GM19328 (cell line): ENCODE measurements around the gene R3HDM4.
"Not testable (repeated sequence)": the region's sequence is repeated elsewhere in the genome, so short reads cannot be mapped to it uniquely, and the experiment has no call there.

ENCODE experiments used
- ATAC-seq: cut with Tn5 transposase; IDR thresholded peaks from one replicate; pipeline ENCODE4 v1.9.1; 2021; ENCODE audit warnings: mild to moderate bottlenecking, moderate library complexity; ENCODE audit not compliant: unreplicated experiment

The R3HDM4 gene

DNA sequence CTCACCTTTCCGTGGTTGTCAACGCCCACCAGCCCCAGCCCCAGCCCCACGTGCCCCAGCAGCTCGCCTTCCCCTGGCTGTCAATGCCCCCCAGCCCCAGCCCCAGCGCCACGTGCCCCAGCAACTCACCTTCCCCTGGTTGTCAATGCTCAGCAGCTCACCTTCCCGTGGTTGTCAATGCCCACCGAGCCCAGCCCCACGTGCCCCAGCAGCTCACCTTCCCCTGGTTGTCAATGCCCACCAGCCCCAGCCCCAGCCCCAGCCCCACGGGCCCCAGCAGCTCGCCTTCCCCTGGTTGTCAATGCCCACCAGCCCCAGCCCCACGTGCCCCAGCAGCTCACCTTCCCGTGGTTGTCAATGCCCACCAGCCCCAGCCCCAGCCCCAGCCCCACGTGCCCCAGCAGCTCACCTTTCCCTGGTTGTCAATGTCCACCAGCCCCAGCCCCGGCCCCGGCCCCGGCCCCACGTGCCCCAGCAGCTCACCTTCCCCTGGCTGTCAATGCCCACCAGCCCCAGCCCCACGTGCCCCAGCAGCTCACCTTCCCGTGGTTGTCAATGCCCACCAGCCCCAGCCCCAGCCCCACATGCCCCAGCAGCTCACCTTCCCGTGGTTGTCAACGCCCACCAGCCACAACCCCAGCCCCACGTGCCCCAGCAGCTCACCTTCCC, 34.9 kb downstream of the R3HDM4 start:
- ATAC-seq = not testable (repeated sequence)

- ATAC-seq = no peak
These were observed 36.2 kb downstream of the R3HDM4 start for GRCh38 chr19:876780-877314.

GRCh38 chr19:876089-876488, 36.9 kb downstream of the R3HDM4 start:
- ATAC-seq = no peak

DNA sequence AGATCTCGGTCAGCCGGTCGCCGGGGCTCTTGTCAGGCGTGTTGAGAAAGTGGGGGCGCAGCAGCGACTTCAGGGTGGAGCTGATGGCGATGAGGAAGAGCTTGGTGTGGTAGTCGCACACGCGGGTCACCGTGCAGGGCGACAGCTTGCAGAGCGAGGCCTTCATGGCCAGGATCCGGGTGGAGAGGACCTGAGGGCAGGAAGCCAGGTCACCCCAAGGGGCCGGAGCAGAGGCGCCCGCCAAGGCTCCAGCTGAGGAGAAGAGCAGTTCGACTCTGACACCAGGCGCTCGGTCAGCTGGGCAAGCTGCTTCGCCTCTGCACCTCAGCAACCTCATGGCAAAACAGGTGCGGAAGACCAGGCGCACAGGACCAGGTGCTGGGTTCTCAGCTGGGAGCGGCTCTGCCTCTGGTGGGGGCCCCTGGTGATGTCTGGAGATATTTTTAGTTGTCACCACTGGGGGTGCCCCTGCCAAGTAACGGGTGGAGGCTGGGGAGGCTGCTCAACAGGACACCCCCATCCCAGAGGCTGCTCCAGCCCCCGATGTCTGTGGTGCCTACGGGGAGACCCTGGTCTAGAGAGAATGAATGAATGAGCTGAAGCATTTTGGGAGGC, 37.6 kb downstream of the R3HDM4 start:
- ATAC-seq = no peak

GRCh38 chr19:873561-874041, 39.4 kb downstream of the R3HDM4 start:
- ATAC-seq = no peak

- ATAC-seq = no peak
These were observed 39.9 kb downstream of the R3HDM4 start for GRCh38 chr19:873084-873483.

GRCh38 chr19:872266-872951, 40.6 kb downstream of the R3HDM4 start:
- ATAC-seq = no peak

- ATAC-seq = no peak
These were observed 41.4 kb downstream of the R3HDM4 start for GRCh38 chr19:871446-872265.

GRCh38 chr19:870963-871401, 42.0 kb downstream of the R3HDM4 start:
- ATAC-seq = no peak

- ATAC-seq = no peak
These were observed 42.7 kb downstream of the R3HDM4 start for GRCh38 chr19:870314-870713.

DNA sequence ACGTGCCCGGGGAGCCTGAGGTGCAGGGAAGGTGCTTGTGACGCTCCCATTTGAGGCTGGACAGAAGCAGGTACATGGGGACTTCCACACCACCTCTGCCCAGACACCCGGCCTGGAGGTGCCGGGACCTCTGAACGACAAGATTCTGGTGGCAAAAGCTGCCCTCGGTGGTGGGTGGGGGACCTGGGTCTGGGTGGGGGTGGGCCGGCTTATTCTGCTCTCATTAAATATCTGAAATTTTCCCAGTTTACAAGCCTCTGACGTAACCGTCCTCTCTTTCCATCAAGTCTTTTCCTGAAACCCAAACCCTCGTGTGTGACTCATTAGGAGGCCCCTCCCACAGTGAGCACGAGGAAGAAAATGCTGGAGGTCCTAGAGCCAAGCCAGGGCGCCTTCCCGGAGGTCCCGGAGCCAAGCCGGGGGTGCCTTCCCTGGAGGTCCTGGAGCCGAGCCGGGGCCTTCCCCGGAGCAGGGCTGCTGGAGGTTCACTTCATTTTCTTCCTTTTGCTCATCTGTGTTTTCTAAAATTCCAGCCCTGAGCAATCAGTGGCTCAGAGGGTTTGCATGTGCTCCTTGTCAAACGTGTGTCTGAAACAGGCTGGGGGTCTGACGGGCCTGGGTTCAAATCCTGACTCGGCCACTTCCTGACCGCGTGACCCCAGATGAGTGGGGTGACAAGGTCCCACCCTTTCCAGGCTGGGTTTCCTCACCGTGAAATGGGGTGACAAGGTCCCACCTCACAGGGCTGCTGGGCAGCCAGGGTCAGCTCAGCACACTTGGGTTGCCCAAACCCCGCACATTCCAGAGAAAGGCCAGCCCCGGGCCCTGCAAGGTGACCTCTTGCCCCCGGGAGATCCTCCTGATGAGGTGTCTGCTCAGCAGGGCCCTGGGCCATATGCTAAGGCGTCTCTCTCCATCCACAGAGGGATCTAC, 43.5 kb downstream of the R3HDM4 start:
- ATAC-seq = no peak

DNA sequence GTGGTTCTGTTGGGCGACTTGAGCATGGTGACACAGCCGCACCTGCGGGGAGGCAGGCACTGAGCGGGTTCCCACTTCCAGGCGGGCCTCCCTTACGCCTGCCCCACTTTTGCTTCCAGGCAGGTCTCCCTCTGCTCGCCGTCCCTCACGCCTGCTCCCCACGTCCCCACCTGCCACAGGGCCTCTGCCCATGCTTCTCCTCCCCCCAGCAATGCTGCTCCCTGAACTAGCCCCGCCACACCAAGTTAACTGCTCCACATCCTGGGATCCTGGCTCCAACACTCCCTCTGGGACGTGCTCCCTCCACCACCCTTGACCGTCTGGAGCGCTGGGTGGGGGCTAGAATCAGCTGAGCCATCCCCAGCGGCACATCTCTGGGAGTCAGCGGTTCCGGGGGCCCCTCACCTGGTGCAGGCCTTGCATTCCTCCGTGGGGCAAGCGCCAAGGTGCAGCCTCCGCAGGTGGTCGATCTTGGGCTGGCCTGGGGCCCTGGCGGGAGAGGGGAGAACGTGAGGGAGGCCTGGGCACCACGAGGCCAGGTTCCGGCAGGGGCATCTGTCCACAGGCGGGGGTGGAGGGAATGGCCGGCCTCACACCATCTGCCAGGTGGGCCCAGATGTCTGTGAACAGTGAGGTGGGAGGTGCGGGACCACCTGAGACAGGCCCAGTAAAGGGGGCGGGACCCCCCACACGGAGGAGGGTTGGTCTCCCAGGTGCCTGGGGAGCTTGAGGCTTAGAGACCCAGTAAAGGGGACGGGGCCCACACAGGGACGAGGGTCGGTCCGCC, 44.4 kb downstream of the R3HDM4 start:
- no peak for ATAC-seq

- no peak for ATAC-seq
These were observed 45.1 kb downstream of the R3HDM4 start for GRCh38 chr19:867855-868457.

DNA sequence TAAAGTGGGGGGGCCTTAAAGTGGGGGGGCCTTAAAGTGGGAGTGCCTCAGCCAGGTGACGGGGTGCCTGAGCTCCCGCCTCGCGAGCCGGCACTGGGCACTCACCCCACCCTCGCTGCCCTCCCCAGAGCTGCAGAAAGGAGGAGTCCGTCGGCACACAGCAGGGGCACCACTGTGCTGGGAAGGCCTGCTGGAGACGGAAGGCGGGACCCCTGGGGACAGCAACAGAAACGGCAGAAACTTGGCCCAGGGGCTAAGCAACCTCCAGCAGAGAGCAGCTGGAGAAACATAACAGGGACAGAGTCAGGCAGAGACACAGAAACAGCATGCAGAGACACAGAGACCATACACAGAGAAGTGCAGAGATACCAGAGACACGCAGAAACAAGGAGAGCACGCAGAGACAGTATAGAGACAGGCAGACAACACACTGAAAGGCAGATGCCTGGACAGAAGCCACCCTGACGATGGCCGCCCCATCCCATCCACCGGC, 45.7 kb downstream of the R3HDM4 start:
- ATAC-seq = no peak

DNA sequence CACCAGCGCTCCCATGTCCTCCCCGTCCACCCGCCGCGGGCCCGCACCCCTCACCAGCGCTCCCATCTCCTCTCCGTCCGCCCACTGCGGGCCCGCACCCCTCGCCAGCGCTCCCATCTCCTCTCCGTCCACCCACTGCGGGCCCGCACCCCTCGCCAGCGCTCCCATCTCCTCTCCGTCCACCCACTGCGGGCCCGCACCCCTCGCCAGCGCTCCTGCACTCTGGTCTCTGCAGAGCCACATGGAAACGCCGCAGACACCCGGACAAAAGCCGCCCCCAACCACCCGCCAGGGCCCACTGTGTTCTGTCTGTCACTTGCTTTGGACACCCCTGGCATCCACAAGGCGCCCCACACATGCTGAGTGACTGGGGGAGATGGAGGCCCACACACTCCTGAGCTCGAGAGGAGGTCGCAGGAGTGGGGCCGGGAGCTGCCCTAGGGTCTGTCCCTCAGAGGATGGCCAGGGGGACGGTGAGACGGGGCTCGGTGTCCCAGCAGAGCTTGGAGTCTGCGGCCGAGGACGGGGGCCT, 46.2 kb downstream of the R3HDM4 start:
- no peak for ATAC-seq

GRCh38 chr19:863315-863620, 49.8 kb downstream of the R3HDM4 start:
- ATAC-seq = no peak

DNA sequence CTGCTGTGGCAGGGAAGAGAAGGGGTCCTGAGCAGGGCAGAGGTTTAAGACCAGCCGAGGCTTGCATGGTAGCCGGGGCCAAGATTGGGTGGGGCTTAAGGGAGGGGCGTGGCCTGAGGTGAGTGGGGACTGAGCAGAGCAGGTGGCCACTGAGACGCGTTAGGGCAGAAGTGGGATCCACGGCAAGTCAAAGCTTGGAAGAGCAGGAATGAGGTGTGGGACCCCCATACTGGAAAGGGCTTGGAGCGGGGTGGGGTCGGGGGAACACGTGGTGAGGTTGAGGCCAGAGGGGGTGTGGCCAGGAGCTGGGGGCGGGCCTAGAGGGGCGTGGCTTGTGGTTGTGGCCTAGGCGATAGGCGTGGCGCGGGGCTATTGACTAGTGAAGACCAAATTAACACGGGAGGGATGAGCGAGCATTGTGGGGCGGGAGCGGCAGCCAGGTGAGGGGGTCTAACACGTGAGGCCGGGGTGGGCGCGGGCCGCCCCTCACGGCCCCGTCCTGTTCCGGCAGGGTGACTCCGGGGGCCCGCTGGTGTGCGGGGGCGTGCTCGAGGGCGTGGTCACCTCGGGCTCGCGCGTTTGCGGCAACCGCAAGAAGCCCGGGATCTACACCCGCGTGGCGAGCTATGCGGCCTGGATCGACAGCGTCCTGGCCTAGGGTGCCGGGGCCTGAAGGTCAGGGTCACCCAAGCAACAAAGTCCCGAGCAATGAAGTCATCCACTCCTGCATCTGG, 50.3 kb downstream of the R3HDM4 start:
- ATAC-seq = no peak
